Vagina (tissue), 2 donors: ENCODE measurements around the gene E2F8. TPM values are rescaled to one million over a fixed set of nuclear protein-coding genes. Genes with fewer than 3 reads are reported as not detected.

Experiments
- DNase-seq, 2 donors: peaks; one replicate each; pipeline ENCODE4 v3.0.0-alpha.2; 2017; ENCODE audit errors: extremely low spot score in 2 of 2
- H3K27ac ChIP-seq: fragments of 200-600 bp; sonication (generic); one replicate; pipeline ENCODE4 v1.5.1; 2019
- H3K27me3 ChIP-seq: fragments of 200-600 bp; sonication (generic); one replicate; pipeline ENCODE4 v1.5.1; 2019
- H3K36me3 ChIP-seq, 2 donors: fragments of 200-600 bp; sonication (generic); one replicate each; pipeline ENCODE4 v1.5.1; 2017 to 2019
- H3K4me1 ChIP-seq: fragments of 200-600 bp; sonication (generic); one replicate; pipeline ENCODE4 v1.5.1; 2019
- H3K4me3 ChIP-seq, 2 donors: fragments of 200-600 bp; sonication (generic); 1 replicate in 1 of 2; 2 replicates in 1 of 2; pipeline ENCODE4 v1.5.1; 2016 to 2019
- H3K9me3 ChIP-seq: fragments of 200-600 bp; sonication (generic); one replicate; pipeline ENCODE4 v1.5.1; 2019
- CTCF ChIP-seq, 3 experiments: fragments of 450-650 bp in 2 of 3; fragments of 200-600 bp in 1 of 3; sonication (generic) in 1 of 3; IDR thresholded peaks; one replicate each; pipeline ENCODE4 v1.5.1; 2017 to 2019; ENCODE audit warnings: antibody characterized with exemption in 3 of 3, mild to moderate bottlenecking in 2 of 3, moderate library complexity in 2 of 3
- POLR2A ChIP-seq, 2 donors: fragments of 450-650 bp; IDR thresholded peaks; one replicate each; pipeline ENCODE4 v1.6.1; 2017; ENCODE audit warnings: antibody characterized with exemption in 2 of 2, mild to moderate bottlenecking in 2 of 2, moderate library complexity in 2 of 2
- POLR2AphosphoS5 ChIP-seq, 2 donors: sonication (generic); formaldehyde crosslinking; IDR thresholded peaks; one replicate each; pipeline ENCODE4 v1.9.0; 2017; ENCODE audit warnings: antibody characterized with exemption in 2 of 2, mild to moderate bottlenecking in 2 of 2, low read depth in 1 of 2; ENCODE audit not compliant: insufficient read depth in 1 of 2
- intact Hi-C: fragments of 100-400 bp; cut with DNase I; formaldehyde crosslinking; loops from one replicate; pipeline ENCODE4 v1.15.1; 2023
- total RNA-seq: library from RNA; depleted of rRNA; stranded (reverse); fragments of >200 nt; gene quantifications from one replicate; pipeline ENCODE4 v1.2.3, GENCODE V29; 2016

The E2F8 gene
- total RNA-seq, 1 donor from 2014 or later: 4.2 TPM

GRCh38 chr11:19284881-19285280 lies 44.1 kb upstream of the E2F8 start:
- no peak for DNase-seq
- TF ChIP-seq POLR2AphosphoS5 (IDR thresholded peaks at IDR 0.05; ENCODE audit: insufficient read depth in 1 of 2, low read depth in 1 of 2) (no peak), CTCF (IDR thresholded peaks at IDR 0.05) (no peak), POLR2A (IDR thresholded peaks at IDR 0.05) (no peak)
- Histone ChIP-seq H3K4me3 (no peak overlapping the region), H3K27ac (no peak overlapping the region), H3K27me3 (no peaks in the 10 kb centered on the region), H3K9me3 (no peaks in the 10 kb centered on the region), H3K36me3 (no peaks in the 10 kb centered on the region), H3K4me1 (no peaks in the 10 kb centered on the region)
- intact Hi-C loops: no loop called here

- Histone ChIP-seq H3K27me3 (no peaks in the 10 kb centered on the region), H3K4me1 (no peaks in the 10 kb centered on the region), H3K4me3 (no peak overlapping the region), H3K9me3 (no peaks in the 10 kb centered on the region), H3K36me3 (no peaks in the 10 kb centered on the region), H3K27ac (no peak overlapping the region)
- intact Hi-C loops: no loop called here
- TF ChIP-seq POLR2A (IDR thresholded peaks at IDR 0.05) (no peak), POLR2AphosphoS5 (IDR thresholded peaks at IDR 0.05; ENCODE audit: insufficient read depth in 1 of 2, low read depth in 1 of 2) (no peak), CTCF (IDR thresholded peaks at IDR 0.05) (no peak)
- no peak for DNase-seq
These were observed 43.2 kb upstream of the E2F8 start for GRCh38 chr11:19283991-19284390.

- Histone ChIP-seq H3K27ac (no peak overlapping the region), H3K36me3 (no peaks in the 10 kb centered on the region), H3K27me3 (no peaks in the 10 kb centered on the region), H3K4me3 (no peak overlapping the region), H3K9me3 (no peaks in the 10 kb centered on the region), H3K4me1 (no peaks in the 10 kb centered on the region)
- no peak for DNase-seq
- no peak for TF ChIP-seq CTCF (IDR thresholded peaks at IDR 0.05)
- TF ChIP-seq POLR2AphosphoS5 (IDR thresholded peaks at IDR 0.05; ENCODE audit: insufficient read depth in 1 of 2, low read depth in 1 of 2): no peak
- TF ChIP-seq POLR2A (IDR thresholded peaks at IDR 0.05): no peak
- intact Hi-C loops: no loop called here
These were observed 40.8 kb upstream of the E2F8 start for GRCh38 chr11:19281555-19281954.

GRCh38 chr11:19281041-19281440 lies 40.3 kb upstream of the E2F8 start:
- H3K4me3 ChIP-seq: no peak overlapping the region
- DNase-seq: no peak
- no peak for TF ChIP-seq POLR2AphosphoS5 (IDR thresholded peaks at IDR 0.05; ENCODE audit: insufficient read depth in 1 of 2, low read depth in 1 of 2)
- TF ChIP-seq POLR2A (IDR thresholded peaks at IDR 0.05): no peak
- TF ChIP-seq CTCF (IDR thresholded peaks at IDR 0.05): no peak
- no peaks in the 10 kb centered on the region for H3K36me3 ChIP-seq
- no peak overlapping the region for H3K27ac ChIP-seq
- intact Hi-C loops: no loop called here
- no peaks in the 10 kb centered on the region for H3K4me1 ChIP-seq
- H3K9me3 ChIP-seq: no peaks in the 10 kb centered on the region
- H3K27me3 ChIP-seq: no peaks in the 10 kb centered on the region

GRCh38 chr11:19279451-19279850 lies 38.7 kb upstream of the E2F8 start:
- Histone ChIP-seq H3K27me3 (no peaks in the 10 kb centered on the region), H3K9me3 (no peaks in the 10 kb centered on the region), H3K4me1 (no peaks in the 10 kb centered on the region), H3K36me3 (no peaks in the 10 kb centered on the region), H3K4me3 (no peak overlapping the region), H3K27ac (no peak overlapping the region)
- intact Hi-C loops: no loop called here
- DNase-seq: no peak
- no peak for TF ChIP-seq POLR2A (IDR thresholded peaks at IDR 0.05)
- TF ChIP-seq POLR2AphosphoS5 (IDR thresholded peaks at IDR 0.05; ENCODE audit: insufficient read depth in 1 of 2, low read depth in 1 of 2): no peak
- no peak for TF ChIP-seq CTCF (IDR thresholded peaks at IDR 0.05)
